Heart right ventricle (tissue), 16 donors: Measurements from ENCODE around the gene CCDC38. TPM values are rescaled to one million over a fixed set of nuclear protein-coding genes. Genes with fewer than 3 reads are reported as not detected.

Source experiments
- ATAC-seq, 8 donors: fragments of 200-7000 bp; cut with Tn5 transposase; one replicate each; pipeline ENCODE4 v1.9.1; 2020; ENCODE audit warnings: mild to moderate bottlenecking in 8 of 8, moderate library complexity in 8 of 8, moderate number of reproducible peaks in 1 of 8
- DNase-seq, 2 donors: peaks; one replicate each; pipeline ENCODE4 v3.0.0-alpha.2; 2020
- H3K27ac ChIP-seq, 10 donors: fragments of 200-600 bp; sonication (generic) in 2 of 10; one replicate each; pipeline versions ENCODE4 v1.5.0 to v1.8.0; 2020 to 2022; ENCODE audit warnings: mild to moderate bottlenecking in 3 of 10
- H3K27me3 ChIP-seq, 7 donors: fragments of 200-600 bp; one replicate each; pipeline ENCODE4 v1.8.0; 2021 to 2022; ENCODE audit warnings: mild to moderate bottlenecking in 2 of 7
- H3K36me3 ChIP-seq, 9 donors: fragments of 200-600 bp; sonication (generic) in 1 of 9; one replicate each; pipeline versions ENCODE4 v1.5.0 to v1.8.0; 2020 to 2022; ENCODE audit warnings: mild to moderate bottlenecking in 2 of 9
- H3K4me1 ChIP-seq, 9 donors: fragments of 200-600 bp; sonication (generic) in 1 of 9; one replicate each; pipeline versions ENCODE4 v1.5.0 to v1.8.0; 2020 to 2022; ENCODE audit warnings: mild to moderate bottlenecking in 4 of 9
- H3K4me3 ChIP-seq, 10 donors: fragments of 200-600 bp; sonication (generic) in 2 of 10; one replicate each; pipeline versions ENCODE4 v1.5.0 to v1.8.0; 2020 to 2022; ENCODE audit warnings: mild to moderate bottlenecking in 7 of 10, moderate library complexity in 2 of 10
- H3K9me3 ChIP-seq, 11 donors: fragments of 200-600 bp in 10 of 11; sonication (generic) in 2 of 11; one replicate each; pipeline versions ENCODE4 v1.5.0 to v1.8.0; 2013 to 2022; ENCODE audit warnings: mild to moderate bottlenecking in 2 of 11, control low read depth in 1 of 11, moderate library complexity in 1 of 11
- WGBS, 2 donors: extraction: QIAGEN DNeasy Blood & Tissue Kit; methylation state at CpG; one replicate each; pipeline ENCODE4 v1.1.7; 2013; ENCODE audit warnings: inconsistent platforms in 1 of 2; 5-methylcytosine and 5-hydroxymethylcytosine counted together
- intact Hi-C, 10 donors: fragments of 100-400 bp; cut with DNase I; formaldehyde crosslinking; loops; one replicate each; pipeline versions ENCODE4 v1.11.1 to v1.14.2; 2022
- polyA plus RNA-seq, 2 donors: library from polyadenylated mRNA; stranded (reverse); fragments of 200-250 nt; gene quantifications; one replicate each; pipeline ENCODE4 v1.2.3, GENCODE V29; 2013
- total RNA-seq, 10 donors: library from RNA; stranded (reverse); fragmentation: NEBNext Ultra II Directional in 3 of 10; extraction: Animal tissue kit (Norgen Biotek cat#: 25700) in 3 of 10; gene quantifications; one replicate each; pipeline versions ENCODE4 v1.2.1 to v1.2.4, GENCODE V29; 2021 to 2023
- TF ChIP-seq, protein P1 (sequence below), 9 donors: fragments of 200-600 bp; sonication (generic) in 2 of 9; IDR thresholded peaks; one replicate each; pipeline versions ENCODE4 v1.5.0 to v1.8.0; 2021 to 2022; ENCODE audit warnings: antibody characterized with exemption in 9 of 9, mild to moderate bottlenecking in 5 of 9, moderate library complexity in 1 of 9
- donor health status: Arrhythmogenic right ventricular cardiomyopathy.
- donor health status: ischemic (EF 13 %, LVEDD 7.1; RV severe dilation, severe dysfunction).
- donor health status: healthy with polysubstance abuse.
- donor health status: DM: no; HTN: yes; CAD: no.
- donor health status: DM: no; HTN: no; CAD: no.
- donor health status: ischemic (EF 25% LVEDD 6.9; RV normal size, moderate dysfunction).
- donor health status: ischemic (EF 25% LVEDD 5.7; RV mildly dilated, moderate dysfunction).
- donor health status: healthy.
- donor health status: DM: yes; HTN: yes; CAD: no.
- donor health status: Ischemic cardiomyopathy.
- donor health status: ischemic (EF 35%, LVEDD 5.7; RV mildly dilated, moderate dysfunction).
- donor health status: nonischemic (EF 11% LVEDD 7.7; RV severe dilation, severe dysfunction).
- donor health status: DM: yes; HTN: yes; CAD: no.
- donor health status: PGD.
- donor health status: ischemic (EF 29% LVEDD 5.4; RV normal size, mild dysfunction).
- donor health status: nonischemic (EF 23%, LVEDD 6.1; RV moderate dilation, normal function).

Gene CCDC38
- total and polyA plus RNA-seq, 12 donors = 0.01 to 0.44 (median 0.12) TPM; not detected in 6

DNA sequence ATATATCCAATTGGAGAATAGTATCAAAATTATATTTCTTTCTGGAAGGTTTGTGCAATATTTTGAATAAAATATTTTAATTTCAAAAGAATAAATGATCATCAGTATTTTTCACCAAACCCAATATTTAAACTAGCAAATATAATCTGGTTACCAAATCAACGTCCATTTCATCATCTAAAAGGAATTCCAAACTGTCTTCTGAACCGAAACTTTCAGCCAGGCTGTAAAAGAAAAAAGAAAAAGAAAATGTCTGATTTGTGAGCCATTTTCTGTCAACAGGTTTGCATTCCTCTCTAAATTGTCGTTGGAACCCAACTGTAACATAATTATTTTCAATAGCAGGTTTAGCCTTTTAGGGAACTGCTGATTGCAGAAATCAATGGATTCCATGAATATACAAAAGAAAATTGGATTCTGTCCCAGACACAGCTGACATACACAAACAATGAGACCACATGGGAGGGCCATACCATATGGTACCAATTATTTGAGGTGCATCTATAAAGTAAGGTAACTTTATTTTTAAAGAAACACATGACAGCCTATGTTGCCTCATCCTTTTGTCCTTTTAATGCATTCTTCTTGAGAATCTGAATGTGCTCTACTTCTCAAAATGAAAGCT is 61.0 kb downstream of the CCDC38 start:
- Histone ChIP-seq H3K36me3 (no peaks in the 10 kb centered on the region), H3K4me1 (peaks cover 0 to 13% (median 0%) of the 10 kb centered on the region in 9 donors), H3K27ac (no peak overlapping the region), H3K4me3 (no peak overlapping the region), H3K9me3 (peaks cover 0 to 10% (median 0%) of the 10 kb centered on the region in 11 donors), H3K27me3 (no peaks in the 10 kb centered on the region)
- 65% methylated on average over 3 of the region's 3 CpGs for WGBS, 2 donors
- no peak for DNase-seq
- no peak for ATAC-seq
- intact Hi-C loops = no loop called here
- TF ChIP-seq, protein P1, sequence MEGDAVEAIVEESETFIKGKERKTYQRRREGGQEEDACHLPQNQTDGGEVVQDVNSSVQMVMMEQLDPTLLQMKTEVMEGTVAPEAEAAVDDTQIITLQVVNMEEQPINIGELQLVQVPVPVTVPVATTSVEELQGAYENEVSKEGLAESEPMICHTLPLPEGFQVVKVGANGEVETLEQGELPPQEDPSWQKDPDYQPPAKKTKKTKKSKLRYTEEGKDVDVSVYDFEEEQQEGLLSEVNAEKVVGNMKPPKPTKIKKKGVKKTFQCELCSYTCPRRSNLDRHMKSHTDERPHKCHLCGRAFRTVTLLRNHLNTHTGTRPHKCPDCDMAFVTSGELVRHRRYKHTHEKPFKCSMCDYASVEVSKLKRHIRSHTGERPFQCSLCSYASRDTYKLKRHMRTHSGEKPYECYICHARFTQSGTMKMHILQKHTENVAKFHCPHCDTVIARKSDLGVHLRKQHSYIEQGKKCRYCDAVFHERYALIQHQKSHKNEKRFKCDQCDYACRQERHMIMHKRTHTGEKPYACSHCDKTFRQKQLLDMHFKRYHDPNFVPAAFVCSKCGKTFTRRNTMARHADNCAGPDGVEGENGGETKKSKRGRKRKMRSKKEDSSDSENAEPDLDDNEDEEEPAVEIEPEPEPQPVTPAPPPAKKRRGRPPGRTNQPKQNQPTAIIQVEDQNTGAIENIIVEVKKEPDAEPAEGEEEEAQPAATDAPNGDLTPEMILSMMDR (IDR thresholded peaks at IDR 0.05) = no peak

DNA sequence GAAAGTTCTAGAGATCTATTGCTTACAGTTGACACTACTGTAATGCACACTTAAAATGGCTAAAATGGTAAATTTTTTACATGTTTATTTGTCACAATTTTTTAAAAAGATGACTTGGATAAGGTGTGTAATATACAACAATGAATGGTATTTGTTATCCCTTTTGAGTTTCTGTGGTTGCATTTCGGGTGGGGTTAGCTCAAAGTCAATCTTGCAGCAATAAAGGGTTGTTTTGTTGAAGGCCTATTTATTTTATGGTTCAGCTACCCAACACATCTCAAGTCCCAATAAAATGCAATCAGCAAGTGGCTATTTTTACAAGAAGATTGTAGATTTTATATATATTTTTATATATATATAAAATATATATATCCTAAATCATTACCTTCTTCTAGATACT is 61.5 kb downstream of the CCDC38 start:
- Histone ChIP-seq H3K27ac (no peak overlapping the region), H3K4me3 (no peak overlapping the region), H3K27me3 (no peaks in the 10 kb centered on the region), H3K36me3 (no peaks in the 10 kb centered on the region), H3K9me3 (peaks cover 0 to 10% (median 0%) of the 10 kb centered on the region in 11 donors), H3K4me1 (peaks cover 0 to 13% (median 0%) of the 10 kb centered on the region in 9 donors)
- intact Hi-C loops = no loop called here
- WGBS, 2 donors = 84 to 94% methylated on average over 1 of the region's 1 CpG
- no peak for DNase-seq
- TF ChIP-seq, protein P1 (IDR thresholded peaks at IDR 0.05) = no peak
- ATAC-seq = no peak

DNA sequence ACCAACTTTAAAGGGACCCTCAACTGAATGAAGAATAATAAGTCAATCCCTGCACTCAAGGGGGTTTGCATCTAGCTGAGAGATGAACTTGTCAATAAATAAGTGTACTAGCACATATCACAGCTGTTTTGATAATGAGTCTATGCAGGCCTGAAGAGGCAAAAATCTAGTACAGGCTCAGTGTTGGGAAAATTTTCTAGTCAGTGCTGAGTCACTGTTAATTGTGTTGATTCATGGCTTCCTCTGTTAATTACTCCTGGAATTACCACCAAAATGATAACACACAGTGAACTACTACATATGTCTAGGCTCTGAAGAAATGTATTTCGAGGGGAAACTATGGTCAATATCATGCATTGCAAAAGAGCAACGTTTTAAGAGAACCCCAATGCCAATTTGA is 64.8 kb downstream of the CCDC38 start:
- intact Hi-C loops = no loop called here
- no peak overlapping the region for H3K4me3 ChIP-seq
- no peaks in the 10 kb centered on the region for H3K27me3 ChIP-seq
- H3K4me1 ChIP-seq = peaks cover 0 to 13% (median 0%) of the 10 kb centered on the region in 9 donors
- H3K36me3 ChIP-seq = peaks cover 0 to 7% (median 0%) of the 10 kb centered on the region in 9 donors
- TF ChIP-seq, protein P1 (IDR thresholded peaks at IDR 0.05) = no peak
- 56 to 83% methylated on average over 2 of the region's 2 CpGs for WGBS, 2 donors
- DNase-seq (no peak), ATAC-seq (no peak)
- no peaks in the 10 kb centered on the region for H3K9me3 ChIP-seq
- H3K27ac ChIP-seq = no peak overlapping the region

DNA sequence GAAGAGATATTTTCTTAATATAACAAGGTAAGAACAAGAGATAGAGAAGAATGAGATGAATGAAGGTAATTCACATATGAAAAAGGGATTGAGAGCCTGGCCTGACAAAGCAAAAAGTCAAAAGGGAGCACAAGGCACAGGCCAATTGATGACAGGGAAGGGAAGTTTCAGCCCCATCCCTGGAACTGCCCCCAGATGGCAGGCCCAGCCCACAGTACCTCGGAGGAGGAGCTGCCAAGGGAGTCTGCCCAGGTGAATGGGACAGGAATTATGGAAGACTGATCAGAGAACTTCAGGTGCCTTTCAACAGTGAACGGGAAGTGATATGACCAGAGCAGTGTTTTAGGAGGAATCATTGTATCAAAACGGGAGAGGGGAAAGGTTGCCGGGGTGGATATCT is 68.0 kb downstream of the CCDC38 start:
- ATAC-seq (no peak), DNase-seq (no peak)
- Histone ChIP-seq H3K27me3 (no peaks in the 10 kb centered on the region), H3K9me3 (no peaks in the 10 kb centered on the region), H3K36me3 (peaks cover 0 to 24% (median 0%) of the 10 kb centered on the region in 9 donors), H3K4me3 (no peak overlapping the region), H3K4me1 (no peaks in the 10 kb centered on the region), H3K27ac (no peak overlapping the region)
- intact Hi-C loops = no loop called here
- WGBS, 2 donors = 78 to 81% methylated on average over 4 of the region's 4 CpGs
- TF ChIP-seq, protein P1 (IDR thresholded peaks at IDR 0.05) = no peak
